ENCODE results near the gene B4GALT6.

GRCh38 chr18:31596081-31596872 lies 88.1 kb downstream of the B4GALT6 start:
- TF ChIP-seq CTCF (IDR thresholded peaks at IDR 0.05) (no peak), POLR2A (IDR thresholded peaks at IDR 0.05) (no peak)
